ENCODE data around the gene RPS15.

The RPS15 gene

DNA sequence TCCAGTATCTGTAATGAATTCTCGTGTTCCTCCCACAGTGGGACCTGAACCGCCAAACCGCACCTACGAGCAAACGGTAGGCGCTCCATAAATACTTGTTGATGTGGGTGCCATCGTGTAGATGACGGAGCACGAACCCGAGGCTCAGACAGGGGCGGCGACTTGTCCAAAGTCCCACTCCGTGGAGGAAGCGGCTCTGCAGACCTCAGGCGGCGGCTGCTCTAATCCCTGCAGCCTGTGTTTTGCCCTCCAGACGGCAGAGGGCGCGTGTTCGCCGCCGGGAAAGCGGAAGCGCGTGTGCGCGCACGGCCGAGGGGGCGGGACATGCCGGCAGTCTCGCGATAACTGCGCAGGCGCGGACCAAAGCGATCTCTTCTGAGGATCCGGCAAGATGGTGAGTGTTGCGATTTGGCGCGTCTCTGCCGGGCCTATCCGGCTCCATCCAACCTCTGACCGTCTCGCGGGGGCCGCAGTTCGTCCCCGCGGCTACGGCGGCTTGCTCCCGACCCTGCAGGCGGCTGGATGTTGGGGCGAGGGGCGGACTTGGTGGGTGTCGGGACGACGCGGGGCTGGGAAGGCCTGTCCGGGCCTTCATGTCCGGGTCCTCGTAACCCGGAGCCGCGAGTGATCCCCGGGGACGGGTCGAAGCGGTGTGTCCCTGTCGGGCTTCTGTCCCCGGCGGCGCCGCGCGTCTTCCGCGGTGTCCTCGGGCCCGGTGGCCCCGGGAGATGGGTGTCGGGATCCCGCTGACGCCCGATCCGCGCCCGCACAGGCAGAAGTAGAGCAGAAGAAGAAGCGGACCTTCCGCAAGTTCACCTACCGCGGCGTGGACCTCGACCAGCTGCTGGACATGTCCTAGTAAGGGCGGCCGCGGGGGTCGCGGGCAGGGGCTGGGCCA, at the start of gene RPS15:
Gene RPS15 (plus strand): TSS at position 362 of the 898 bp plus-strand sequence. CDS start 30 bp downstream, at position 392.
- peak; percentile 91 to 99 (median 94) for DNase-seq
- intact Hi-C loops (cut with DNase I): loop anchor here (10.0 kb wide), 1 partner anchor 163 kb away; the partner anchor contains the start of gene FAM174C

DNA sequence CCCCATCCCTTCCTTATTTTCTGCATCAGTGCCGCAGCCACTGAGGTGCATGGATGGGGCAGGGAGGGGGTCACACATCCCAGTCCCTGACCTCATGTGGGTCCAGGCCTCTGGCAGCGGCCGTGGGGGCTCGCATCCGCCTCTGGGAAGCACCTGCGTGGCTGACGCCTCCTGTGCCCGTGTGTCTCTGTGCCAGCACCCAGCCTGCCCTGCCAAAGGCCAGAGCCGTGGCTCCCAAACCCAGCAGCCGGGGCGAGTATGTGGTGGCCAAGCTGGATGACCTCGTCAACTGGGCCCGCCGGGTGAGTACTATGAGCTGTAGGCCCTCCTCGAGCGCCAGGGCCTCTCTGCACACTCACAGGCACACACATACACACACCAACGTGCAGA, 49.6 kb upstream of the RPS15 start:
- intact Hi-C loops (cut with DNase I): no loop called here
- DNase-seq: no peak

DNA sequence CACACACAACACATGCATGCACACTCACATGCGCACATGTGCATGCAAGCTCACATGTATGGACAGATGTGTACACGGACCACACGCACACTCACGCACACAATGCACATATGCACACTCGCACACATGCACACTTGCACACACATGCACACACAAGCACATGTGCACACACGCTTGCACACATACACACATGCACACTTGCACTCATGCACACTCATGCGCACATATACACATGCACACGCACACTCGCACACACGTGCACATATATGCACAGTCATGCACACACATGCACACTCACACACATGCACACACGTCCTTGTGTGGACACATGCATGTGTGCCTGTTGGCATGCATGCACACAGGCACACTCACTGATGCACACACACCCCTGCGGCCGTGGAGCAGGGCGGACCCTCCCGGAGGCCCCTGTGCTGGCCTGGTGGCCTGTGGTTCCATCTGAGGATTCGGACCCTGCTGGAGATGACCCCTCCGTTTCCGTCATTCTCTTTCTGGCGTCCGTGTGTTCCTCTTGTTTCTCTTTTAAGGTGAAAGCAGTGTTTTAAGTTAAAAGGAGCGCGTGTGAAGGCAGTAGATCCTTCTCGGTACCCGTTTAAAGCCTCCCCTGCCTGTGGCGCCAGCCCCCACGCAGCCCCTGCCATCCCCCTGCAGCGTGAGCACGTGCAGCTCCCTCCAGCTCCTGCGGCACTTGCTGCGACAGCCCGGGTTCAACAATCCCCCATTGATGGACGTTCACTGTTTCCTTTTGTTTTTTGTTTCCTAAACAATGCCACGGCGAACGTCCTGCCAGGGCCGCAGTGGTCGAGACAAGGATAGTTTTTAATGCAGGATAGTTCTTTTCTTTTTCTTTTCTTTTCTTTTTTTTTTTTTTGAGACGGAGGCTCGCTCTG, 48.9 kb upstream of the RPS15 start:
- intact Hi-C loops (cut with DNase I): no loop called here
- DNase-seq: peak in 8 of 10 donors; percentile 57 to 97 (median 78)

DNA sequence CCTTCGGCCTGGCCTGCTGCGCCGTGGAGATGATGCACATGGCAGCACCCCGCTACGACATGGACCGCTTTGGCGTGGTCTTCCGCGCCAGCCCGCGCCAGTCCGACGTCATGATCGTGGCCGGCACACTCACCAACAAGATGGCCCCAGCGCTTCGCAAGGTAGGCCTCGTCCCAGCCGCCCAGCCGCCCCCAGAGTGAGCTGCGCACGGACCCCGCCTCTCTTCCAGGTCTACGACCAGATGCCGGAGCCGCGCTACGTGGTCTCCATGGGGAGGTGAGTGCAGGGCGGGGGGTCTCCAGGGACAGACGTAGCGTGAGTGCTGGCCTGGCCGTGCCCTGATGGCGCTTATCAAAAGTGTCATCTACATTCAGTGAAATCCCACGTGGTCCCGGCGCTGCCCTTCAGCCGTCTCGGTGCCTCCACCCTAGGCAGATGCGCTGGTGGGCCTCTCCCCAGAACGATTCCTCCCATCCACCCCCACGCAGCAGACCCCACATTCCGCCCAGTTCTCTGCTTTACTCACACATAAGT, 47.2 kb upstream of the RPS15 start:
- intact Hi-C loops (cut with DNase I): no loop called here
- peak in 1 of 10 donors; percentile 86 for DNase-seq

DNA sequence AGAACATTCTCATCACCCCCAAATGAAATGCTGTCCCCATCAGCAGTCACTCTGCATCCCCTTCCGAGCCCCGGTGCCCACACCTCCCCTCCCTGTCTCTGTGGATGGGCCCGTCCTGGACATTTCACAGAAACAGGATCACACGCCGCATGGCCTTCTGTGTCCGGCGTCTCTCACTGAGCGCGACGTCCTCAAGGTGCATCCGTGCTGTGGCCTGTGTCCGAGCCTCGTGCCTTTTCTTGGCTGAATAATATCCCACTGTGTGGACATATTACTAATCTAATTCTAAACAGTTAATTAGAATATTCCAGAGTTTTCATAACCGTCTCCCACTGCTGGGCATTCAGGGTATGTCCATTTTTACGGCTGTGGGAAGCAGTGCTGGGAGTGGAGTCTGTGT, 45.8 kb upstream of the RPS15 start:
- no peak for DNase-seq
- intact Hi-C loops (cut with DNase I): no loop called here

DNA sequence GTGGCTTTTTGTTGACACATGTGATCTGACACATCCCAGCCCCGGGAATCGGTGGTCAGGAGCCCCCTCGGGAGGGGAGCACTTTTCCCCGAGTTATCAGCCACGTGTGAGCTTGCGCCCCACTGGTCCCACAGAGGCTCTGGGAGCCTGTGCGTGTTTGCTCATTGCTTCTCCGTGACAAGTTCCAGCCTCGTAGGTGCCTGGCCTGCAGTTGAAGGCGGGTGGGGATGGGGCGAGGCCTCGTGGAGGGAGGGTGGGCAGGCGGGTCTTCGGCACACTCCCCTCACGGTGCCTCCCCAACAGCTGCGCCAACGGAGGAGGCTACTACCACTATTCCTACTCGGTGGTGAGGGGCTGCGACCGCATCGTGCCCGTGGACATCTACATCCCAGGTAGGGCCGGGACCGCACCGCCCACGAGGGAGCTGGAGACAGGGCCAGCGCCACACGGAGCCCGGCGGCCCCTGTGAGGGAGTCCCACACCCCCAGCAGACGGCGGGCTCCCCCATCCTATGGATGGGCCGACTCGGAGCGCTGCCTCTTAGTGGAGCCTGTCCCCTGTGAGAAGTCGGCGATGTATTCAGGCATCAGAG, 45.2 kb upstream of the RPS15 start:
- intact Hi-C loops (cut with DNase I): no loop called here
- peak in 1 of 10 donors; percentile 84 for DNase-seq

DNA sequence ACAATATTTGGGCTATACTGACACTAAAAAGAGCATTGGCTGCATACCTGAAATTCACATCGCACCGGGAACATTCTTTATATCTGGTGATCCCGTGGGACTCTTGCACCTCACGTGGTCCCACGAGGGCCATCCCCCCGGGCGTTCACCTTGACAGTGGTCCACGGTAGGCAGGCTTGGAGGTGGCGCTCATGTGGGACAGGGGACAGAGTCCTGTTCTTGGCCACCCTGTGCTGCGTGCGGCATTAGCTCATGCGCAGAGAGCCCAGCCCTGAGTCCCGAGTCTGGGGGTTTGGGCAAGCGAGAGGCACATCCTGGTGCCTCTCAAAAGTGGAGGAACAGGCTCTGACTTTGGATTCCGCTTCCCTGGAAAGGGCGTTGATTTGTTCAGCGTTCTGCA, 44.4 kb upstream of the RPS15 start:
- DNase-seq: no peak

DNA sequence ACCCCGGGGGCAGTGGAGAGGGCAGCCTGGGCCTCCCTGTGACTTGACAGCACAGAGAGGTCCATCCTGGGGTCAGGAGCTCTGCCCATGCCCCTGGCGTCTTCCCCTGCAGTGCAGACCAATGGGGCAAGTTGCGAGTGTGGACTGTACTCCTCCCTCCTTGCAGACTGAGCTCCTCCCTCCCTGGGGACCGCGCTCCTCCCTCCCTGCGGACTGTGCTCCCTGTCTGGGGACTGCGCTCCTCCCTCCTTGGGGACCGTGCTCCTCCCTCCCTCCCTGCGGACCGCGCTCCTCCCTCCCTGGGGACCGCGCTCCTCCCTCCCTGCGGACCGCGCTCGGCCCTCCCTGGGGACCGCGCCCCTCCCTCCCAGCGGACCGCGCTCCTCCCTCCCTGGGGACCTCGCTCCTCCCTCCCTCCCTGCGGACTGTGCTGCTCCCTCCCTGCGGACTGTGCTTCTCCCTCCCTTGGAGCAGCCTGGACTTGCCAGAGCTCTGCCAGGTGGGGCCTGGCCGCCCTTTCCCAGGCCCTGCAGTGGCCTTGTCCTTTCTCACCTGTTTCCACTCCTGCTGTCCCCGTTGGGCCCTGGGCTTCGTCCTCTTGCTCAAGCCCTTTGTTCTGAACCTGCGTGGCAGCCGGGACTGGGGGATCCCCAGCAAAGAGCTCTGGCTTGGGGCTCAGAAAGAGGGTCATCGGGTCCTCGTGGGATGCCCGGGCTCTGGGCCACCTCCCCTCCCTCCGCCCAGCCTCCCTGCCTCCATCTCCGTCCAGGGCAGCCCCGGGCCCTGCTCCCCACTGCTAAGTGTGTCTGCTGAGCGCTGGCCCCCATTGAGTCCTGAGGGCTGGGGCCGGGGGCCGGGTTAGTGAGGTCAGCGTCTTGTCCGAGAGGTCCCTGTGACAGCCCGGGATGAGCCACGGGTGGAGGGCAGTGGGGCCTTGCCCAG, 43.7 kb upstream of the RPS15 start:
- peak in 2 of 10 donors; percentile 70 to 91 for DNase-seq
- intact Hi-C loops (cut with DNase I): no loop called here

More for the DNA sequence above, 44.4 kb upstream of the RPS15 start:
- intact Hi-C loops (cut with DNase I): no loop called here

DNA sequence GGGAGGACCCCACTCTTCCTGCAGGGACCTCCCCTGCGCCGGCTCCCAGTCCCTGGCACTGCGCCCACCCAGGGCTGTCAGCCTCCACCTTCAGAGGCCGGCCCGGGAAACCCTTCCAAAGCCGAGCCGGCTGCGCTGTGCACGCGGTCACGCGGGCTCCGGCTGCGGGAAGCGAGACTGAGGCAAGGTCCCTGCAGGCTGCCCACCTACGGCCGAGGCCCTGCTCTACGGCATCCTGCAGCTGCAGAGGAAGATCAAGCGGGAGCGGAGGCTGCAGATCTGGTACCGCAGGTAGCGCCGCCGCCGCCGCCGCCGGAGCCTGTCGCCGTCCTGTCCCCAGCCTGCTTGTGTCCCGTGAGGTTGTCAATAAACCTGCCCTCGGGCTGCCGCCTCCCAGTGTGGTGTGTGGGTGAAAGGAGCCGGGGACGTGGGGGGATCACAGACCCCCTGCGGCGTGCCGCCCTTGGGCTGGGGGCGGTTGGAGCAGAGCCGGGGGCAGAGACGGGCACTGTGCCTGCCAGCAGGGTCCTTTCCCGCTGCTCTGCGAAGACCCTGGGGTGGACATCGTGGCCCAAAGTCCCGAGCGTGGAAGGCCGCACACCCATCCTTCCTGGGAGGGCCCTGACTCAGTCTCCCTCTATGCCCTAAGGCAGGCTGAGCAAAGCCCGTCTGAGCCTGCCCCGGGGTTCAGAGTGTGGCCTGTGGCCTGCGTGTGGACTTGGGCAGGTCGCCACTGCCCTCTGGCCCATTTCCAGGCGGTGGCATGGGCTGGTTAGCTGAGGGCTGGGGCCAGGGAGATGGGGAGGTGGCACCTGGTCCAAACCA, 42.8 kb upstream of the RPS15 start:
- peak in 2 of 10 donors; percentile 11 to 89 for DNase-seq
- intact Hi-C loops (cut with DNase I): no loop called here

DNA sequence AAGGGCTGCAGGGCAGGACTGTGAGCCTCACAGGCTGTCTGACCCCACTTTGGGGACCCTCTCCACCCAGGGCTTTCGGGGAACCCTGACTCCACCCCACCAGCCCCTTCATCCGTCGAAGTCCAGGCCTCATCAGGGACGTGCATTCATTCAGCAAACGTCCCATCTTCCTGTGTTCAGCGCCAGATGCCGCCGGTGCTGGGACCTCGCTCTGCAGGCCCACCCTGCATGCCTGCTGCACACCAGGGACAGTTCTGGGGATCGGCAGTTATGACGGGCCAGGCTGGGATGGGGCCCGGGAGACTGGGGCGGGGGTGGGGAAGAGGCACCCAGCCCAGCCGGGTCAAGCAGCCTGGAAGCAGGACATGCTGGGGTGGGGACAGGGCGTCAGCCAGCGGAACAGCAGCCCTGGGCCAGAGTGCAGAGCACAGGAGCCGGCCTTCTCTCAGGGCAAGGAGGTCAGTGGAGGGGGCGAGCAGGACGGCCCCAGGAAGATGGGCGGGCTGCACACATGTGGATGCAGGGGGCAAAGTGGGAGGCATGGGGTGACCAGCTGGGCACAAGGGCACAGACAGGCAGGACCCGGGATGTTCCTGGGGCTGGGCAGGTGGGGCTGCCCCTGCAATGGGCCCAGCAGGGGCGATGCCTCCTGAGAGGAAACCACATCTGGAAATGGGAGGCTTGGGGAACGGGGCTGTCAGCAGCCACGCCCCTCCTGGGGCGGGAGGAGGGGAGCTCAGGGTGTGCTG, 42.0 kb upstream of the RPS15 start:
- intact Hi-C loops (cut with DNase I): no loop called here
- DNase-seq: peak in 1 of 10 donors; percentile 84

DNA sequence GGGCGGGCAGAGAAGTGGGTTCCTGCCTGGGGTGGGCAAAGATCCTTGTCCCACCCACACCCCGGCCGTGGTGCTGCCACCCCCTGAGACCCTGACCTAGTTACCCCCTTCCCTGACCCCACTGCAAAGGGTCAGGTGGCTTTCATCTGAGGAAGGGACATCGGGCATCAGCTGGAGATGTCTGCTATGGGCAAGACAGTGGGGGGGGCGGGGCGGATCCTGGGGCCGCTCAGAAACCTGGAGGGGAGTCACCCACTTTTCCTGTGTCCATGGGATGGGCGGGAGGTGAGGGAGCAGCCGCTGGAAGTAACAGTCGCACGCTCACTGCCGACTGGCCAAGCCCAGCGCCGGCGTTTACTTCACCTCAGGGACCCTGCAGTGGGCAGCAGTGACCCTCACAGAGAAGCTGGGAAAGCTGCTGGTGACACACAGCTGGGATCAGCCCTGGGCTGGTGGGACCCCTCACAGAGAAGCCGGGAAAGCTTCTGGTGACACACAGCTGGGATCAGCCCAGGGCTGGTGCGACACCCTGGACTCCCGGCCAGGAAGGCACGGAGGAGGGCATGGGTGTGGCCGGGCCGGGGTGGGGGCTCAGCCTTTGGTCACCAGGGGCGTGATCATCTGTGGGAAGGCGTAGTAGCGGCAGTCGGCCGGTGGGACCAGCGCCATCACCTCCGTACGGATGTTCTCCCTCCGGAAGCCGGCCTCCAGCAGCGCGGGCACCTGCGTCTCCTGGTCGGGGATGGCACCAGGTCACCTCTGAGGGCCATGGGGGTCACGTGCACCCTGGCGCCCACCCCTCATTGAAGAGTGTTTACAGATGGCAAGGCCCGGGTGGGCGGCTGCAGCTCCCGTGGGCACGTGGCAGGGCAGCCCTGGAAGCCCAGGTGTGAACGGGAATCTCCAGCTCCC, 41.2 kb upstream of the RPS15 start:
- intact Hi-C loops (cut with DNase I): no loop called here
- DNase-seq: peak in 1 of 10 donors; percentile 90

DNA sequence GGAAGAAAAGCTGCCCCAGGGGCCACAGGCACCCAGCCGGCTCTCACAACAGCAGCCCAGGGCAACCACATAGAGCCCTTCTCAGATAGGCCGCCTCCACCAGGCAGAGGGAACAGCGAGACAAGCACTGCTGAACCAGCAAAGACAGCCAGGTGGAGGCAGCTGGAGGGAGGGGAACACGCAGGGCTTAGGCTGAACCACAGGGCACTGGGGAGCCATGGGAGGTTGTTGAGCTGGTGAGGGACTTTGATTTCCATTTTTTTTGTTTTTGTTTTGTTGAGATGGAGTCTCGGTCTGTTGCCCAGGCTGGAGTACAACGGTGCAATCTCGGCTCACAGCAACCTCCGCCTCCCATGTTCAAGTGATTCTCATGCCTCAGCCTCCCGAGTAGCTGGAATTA, 40.4 kb upstream of the RPS15 start:
- DNase-seq: no peak
- intact Hi-C loops (cut with DNase I): no loop called here

DNA sequence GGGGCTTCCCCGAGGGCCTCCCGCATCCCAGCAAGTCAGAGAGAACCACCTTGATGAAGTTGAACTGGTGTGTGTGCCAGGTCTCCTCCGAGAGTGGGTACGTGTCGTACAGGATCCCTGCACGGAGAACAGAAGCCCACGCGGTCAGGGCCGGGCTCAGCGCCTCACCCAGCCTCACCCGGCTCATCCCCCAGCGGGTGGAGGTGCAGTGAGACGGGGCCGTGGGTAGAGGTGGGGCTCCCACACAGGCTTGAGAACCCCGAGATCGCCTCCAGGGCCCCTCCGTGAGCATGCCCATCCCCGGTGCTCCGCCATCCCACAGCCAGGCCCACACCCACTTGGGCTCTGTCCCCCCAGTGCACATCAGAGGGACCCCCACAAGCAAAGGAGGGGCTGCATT, 39.1 kb upstream of the RPS15 start:
- peak in 1 of 10 donors; percentile 74 for DNase-seq
- intact Hi-C loops (cut with DNase I): no loop called here

DNA sequence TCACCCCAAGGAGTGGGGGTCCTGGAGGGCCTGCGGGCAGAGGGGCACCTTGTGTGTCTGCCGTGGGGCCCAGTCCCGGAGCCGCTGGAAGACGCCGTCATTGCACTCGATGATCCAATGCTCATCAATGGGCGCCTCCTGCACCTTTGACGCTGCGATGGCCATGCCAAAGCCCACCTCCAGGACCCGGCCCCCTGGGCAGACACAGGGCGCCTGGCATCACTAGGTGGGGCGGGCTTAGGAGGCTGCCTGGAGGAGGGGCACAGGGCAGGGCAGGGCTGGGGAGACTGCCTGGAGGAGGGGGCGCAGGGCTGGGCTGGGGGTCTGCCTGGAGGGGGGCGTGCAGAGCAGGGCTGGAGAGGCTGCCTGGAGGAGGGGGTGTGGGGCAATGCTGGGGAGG, 38.5 kb upstream of the RPS15 start:
- peak in 2 of 10 donors; percentile 75 to 78 for DNase-seq
- intact Hi-C loops (cut with DNase I): loop anchor here (5.0 kb wide), 1 partner anchor 42 kb away; no protein-coding TSS in a partner anchor

DNA sequence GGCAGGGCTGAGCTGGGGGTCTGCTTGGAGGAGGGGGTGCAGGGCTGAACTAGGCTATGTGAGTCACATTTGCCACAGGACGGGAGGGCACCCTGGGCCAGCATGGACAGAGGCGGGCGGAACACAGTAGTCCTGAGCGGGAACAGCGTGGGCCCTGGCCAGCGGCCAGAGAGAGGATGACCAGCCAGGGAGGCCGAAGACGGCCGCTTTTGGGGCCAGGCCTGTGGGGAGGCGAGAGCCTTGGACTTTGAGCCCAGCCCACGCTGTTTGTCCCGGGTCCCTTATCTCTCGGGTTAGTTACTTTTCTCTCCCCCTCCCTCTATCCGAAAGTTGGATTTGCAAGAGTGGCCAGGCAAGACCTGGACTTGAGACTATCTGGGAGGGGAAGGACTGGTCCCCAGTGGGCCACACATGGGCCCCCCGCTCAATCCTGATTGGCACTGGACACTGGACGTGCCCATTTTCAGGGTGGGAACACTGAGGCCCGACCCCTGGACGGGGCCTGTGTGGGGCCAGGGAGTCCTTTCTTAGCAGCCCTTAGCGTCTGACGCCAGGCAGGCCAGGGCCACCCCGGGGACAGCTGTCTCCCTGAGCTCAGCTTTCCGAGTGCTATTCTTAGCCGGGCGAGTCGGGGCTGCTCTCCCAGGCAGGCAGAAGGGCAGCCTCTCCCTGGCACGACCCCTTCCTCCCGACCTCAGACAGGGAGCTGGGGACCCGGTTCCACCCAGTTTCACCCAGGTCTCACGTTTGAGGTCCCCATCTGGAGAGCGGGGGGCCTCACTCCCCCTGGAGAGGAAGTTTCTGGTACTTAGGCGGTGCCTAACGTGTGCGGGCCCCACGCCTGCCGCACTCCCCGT, 37.7 kb upstream of the RPS15 start:
- intact Hi-C loops (cut with DNase I): loop anchor here (5.0 kb wide), 1 partner anchor 43 kb away; no protein-coding TSS in a partner anchor
- DNase-seq: peak in 4 of 10 donors; percentile 58 to 93 (median 90)
